SH-SY5Y (cell line): ENCODE results near the gene PIPOX.

Experiments used
- GATA2 ChIP-seq: IDR thresholded peaks from 2 replicates; pipeline ENCODE4 v1.6.1; 2011; ENCODE audit warnings: mild to moderate bottlenecking, low read depth, low read length
- GATA3 ChIP-seq: IDR thresholded peaks from 2 replicates; pipeline ENCODE4 v1.6.1; 2011; ENCODE audit warnings: low read depth, mild to moderate bottlenecking, low read length, moderate library complexity

PIPOX gene

DNA sequence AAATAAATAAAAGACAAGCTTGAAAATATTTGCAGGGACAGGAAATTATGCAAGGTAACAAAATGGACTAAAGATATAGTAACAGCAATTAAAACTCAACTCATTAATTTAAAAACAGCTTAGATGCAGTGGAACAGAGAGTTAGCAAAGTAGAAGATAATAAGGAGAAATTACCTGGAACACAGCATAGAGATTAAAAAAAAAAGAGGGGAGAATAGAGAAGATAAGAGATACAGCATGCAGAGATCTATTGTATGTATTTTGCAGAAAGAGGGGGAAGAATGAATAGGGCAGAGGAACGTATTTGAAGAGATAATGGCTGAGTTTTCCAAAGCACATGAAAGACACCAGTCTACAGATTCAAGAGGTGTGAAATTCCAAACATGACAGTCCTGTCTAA lies 8.4 kb upstream of the PIPOX start:
- TF ChIP-seq GATA3 (no peak), GATA2 (no peak)

DNA sequence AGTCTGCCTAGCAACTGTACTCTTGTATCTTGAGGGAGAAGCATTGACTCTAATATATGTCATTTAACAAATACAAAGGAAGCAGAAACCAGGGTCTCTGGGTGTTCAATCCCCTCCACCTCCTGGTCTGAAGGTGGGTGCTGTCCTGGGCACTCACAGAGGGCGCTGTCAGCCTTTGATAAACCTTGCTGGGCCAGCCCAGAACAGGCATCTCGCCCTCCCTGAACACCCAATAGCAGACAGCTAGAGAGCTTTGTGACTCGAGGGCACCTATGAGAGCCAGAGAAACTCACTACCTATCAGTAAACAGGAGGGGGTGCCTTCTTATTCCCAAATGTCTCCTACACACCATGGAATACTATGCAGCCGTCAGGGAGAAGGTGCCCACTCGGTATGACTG lies 6.4 kb upstream of the PIPOX start:
- no peak for TF ChIP-seq GATA3
- no peak for TF ChIP-seq GATA2

DNA sequence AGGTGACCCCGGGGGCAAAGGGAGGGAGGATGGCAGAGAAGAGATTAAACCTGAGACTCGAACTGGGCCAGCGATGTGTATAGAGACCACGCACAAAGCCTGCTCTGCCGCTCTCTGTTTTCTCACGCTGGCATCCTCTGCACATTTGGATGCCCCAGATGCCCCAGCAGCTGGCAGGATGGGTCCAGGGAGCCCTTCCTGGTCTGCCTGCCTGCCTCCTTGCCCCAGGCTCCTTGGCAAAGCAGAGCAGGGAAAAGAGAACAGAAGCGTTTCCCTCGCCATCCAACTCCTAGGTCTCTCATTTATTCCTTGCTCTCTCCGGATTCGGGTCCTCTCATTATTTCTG lies 5.2 kb upstream of the PIPOX start:
- TF ChIP-seq GATA2 (peak; percentile 23), GATA3 (no peak)

DNA sequence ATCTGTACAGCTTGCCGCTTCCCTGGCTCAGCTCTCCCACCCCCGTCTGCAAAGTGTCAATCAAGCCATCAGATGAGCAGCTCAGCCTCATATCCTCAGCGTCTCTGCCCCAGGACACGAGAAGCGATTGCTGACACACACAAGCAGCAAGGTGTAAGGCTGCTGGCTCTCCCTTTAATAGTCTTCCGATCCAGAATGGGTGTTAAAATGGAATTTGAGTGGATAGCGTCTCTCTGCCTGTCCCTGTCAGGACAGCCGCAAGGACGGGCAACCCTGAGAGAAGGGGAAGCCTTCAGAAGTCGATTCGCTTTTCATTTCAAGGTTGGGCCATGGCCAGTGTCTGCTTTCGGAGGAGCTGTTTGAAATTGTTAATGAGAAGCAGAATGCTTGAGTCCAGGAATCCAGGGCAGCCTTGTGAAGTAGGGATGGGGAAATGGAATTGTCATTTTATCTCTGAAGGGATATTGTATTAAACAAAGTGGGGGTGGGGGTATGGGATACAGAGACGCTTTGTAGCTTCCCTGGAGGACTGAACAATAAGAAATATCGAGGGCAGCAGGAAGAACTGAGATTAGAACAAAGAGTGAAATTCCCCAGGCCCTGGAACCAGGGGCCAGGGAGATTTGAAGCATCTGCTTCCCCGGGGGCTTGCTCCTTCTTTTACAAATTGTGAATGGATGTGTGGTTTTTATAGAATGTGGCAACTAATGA lies 4.7 kb upstream of the PIPOX start:
- no peak; the same call in 1 of the 2 replicates for TF ChIP-seq GATA2
- TF ChIP-seq GATA3 = no peak

DNA sequence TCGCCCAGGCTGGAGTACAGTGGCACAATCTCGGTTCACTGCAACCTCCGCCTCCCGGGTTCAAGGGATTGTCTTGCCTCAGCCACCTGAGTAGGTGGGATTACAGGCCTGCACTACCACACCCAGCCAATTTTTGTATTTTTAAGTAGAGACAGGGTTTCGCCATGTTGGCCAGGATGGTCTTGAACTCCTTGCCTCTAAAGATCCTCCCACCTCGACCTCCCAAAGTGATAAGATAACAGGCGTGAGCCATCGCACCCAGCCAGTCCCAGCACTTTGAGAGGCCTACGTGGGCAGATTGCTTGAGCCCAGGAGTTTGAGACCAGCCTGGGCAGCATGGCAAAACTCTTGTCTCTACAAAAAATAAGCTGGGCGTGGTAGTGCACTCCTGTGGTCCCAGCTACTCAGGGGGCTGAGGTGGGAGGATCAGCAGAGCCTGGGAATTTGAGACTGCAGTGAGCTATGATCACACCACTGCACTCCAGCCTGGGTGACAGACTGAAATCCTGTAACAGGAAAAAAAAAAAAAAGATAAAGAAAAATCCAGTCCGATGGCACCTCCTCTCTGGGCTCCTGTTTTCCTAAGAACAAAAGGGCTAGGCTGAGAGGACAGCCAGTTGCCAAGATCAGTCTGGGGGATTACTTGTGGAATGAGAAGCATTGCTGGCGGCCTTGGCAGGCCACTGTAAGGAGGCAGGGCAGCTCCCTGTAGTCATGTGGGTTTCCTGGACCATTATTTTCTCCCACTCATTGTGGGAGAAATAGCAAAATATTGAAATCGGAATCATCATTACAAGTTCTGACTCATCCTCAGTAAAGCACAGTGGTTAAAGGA lies 3.0 kb upstream of the PIPOX start:
- TF ChIP-seq GATA3 = no peak
- no peak for TF ChIP-seq GATA2

DNA sequence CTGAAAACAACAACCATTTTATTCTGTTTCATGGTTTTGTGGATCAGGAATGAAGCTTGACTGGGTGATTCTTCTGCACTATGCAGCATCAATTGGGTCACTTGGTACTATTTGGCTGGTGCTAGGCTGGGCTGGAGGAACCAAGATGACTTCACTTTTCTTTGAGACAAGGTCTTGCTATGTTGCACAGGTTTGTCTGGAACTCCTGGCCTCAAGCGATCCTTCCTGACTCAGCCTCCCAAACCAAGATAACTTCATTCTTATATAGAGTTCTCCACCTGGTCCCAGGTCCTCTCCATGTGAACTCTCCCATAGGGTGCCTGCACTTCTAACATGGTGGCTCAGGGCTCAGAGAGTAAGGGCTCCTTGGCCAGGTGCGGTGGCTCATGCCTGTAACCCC lies 1.9 kb upstream of the PIPOX start:
- TF ChIP-seq GATA2 (no peak), GATA3 (no peak)

DNA sequence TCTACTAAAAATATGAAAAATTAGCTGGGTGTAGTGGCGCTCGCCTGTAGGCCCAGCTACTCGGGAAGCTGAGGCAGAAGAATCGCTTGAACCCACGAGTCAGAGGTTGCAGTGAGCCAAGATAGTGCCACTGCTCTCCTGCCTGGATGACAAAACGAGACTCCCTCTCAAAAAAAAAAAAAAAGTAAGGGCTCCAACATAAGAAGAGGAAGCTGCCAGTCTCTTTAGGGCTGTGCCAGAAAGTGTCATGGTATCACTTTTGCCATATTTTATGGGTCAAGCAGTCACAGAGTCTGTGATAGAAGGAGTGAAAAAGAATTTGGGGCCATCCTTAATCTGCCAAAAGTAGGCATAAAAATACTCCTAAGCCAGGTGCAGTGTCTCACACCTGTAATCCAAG lies 1.4 kb upstream of the PIPOX start:
- TF ChIP-seq GATA3 = no peak

DNA sequence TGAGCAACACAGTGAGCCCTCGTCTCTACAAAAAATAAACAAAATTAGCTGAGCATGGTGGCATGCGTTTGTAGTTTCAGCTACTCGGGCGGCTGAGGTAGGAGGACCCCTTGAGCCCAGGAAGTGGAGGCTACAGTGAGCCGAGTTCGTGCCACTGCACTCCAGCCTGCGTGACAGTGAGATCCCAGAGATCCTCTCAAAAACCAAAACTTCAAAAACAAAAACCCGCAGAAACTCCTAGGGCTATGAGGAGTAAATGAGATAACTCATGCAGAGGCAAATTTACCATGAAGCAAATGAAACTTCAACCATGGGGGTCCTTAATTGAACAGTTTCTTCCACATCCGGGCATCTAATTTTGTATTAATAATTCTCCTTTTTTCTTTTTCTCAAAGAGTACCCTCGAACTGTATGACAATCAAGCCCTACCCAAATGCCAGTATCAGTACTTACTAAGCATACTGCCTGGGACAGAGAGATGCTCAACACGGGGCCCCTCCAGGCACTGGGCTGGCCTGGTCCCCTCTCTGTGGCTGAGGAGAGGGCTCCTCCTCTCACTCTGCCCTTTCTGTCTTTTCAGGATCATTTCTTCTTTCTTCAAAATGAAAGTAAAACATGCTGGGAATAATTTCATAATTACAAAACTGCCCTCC lies 789 bp upstream of the PIPOX start:
- TF ChIP-seq GATA3 = no peak
- no peak for TF ChIP-seq GATA2

DNA sequence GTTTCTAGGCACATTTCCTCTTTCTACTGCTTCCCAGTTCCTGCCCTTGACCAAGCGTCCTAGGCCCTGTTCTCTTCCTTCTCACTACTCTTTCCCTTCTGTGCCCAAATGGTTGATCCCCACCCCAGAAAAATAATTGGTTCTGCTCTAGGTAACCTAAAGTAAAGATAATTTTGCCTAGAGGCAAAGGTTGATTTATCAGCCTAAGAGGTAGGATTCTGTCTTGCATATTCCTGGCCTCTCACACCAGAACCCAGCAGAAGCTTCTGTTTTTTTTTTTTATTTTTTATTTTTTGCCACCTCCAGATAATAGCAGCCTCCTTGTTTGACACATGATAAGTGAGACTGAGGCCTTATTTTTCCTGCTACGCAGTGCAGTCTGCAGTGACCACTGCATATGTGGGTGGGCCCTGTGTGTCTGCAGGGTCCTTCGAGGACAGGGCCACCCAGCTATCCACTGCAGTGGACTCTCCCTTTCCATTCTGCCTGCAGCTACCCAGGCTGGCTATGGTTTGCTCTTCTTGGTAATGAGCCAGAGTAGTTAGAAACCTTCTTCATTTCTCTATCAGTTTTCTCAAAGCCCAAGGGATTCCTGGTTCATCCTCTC lies 701 bp downstream of the PIPOX start:
- TF ChIP-seq GATA3 (no peak), GATA2 (no peak)

DNA sequence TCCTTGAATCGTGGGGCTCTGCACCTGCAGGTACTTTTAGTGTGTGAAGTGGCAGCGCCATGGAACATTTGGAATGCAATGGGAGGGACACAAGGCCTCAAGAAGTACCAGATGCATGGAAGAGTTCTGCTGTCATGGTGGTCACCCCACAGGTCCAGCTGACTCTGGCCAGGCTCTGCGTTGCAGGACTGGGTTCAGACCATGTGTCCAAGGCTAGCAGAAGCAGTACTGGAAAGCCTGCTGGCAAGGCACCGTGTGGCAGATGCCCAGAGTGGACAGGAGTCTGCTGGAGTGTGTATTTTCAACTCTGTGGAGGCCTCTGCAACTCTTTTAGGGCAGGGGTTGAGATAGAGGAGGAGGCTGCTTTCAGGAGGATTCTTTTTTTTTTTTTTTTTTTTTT lies 2.1 kb downstream of the PIPOX start:
- TF ChIP-seq GATA2 = no peak
- no peak for TF ChIP-seq GATA3

DNA sequence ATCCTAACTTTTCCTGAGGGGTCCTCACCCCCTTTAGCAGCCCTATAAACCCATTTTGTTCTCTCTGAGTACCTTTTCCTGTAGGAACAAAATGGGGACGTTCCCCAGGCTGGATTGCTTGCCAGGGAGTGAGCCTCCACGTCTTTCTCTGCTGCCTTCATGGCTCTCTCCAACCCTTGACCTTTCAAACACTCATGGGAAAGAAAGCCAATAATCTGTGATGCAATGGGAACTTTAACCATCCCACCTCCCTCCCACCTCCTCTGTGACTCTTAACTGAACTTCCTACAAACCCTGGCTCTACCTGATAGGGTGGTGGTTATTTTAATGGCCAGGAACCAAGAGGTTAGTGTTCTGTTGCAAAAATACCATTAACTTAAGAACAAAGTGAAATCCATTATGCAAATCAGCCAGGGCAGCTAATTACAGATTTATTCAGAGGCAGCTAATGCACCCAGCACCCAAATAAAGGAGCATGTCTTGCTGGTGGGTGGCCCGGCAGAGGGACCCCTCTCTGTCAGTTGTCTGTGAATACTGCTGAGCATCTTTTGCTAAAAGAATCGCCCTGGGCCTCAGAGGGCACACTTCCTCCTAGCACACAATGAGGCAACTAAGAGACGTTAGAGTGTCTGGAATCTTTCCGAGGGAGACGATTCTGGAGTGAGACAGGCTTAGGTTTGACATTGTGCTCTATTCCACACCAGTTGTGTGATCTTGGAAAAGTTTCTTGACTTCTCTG lies 3.0 kb downstream of the PIPOX start:
- TF ChIP-seq GATA3 (no peak), GATA2 (no peak)

DNA sequence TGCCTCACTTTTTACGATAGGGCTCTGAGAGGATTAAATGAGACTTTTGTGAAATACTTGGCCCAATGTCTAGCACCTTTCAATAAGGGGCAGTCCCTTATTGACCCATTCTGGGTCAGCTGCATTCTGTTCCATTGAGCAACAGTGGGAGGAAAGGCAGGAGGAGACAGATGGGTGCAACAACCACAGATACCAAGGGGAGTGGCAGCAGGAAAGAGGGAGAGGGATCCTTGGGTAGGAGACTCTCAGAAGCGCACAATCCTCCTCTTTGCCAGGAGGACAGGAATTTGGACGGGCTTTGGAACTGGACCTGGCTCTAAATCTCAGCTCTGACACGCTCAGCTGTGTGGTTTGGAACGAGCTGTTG lies 3.5 kb downstream of the PIPOX start:
- no peak for TF ChIP-seq GATA3
- no peak for TF ChIP-seq GATA2

DNA sequence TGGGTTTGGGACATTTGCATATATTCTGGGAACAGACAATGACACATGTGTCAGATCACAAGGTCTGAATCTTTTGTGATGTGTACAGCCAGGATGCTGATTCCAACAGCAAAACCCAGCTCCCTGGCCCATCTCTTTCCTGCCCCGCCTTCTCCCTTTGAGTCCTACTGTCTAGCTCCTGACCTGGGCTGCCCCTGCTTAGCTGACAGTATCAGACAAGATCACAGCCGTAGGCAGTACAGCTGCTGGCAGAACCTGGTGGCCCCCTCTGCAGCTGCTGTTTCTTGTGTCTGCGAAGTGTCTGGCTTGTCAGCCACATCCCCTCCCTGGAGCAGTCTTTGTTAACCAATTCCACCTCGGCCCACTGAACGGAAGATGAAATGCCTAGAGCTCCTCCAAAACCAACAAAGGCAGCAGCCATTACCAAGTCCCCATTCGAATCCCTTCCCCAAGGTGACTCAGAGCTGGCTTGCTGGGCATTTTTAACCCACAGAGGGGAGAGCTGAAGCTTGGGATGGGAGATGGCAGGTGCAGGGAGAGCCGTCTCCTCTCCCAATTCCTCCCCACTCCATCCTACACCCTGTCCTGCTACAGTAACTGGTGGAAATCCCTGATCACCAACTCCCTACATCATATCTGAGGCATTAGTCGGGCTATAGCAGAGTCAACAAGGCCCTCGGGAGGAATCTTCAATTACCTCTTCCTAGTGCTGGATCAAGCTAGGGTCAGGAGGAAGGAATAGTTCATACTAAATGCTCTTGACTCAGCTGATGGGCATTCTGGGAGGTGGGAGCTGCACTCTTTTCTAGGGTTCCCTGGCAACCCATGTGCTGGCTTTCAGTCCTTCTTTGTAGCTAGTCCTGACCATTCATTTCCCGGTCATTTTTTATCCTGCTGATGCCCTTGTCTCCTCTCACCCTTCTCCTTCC lies 5.8 kb downstream of the PIPOX start:
- TF ChIP-seq GATA2 (peak; percentile 99), GATA3 (peak; percentile 92)
